Neutrophil (primary cell): Measurements from ENCODE around the gene CFAP61.

Source experiments
- H3K27ac ChIP-seq: fragments of 200-600 bp; sonication (generic); 2 replicates; pipeline ENCODE4 v1.5.1; 2016; ENCODE audit warnings: mild to moderate bottlenecking, moderate library complexity
- H3K27me3 ChIP-seq: fragments of 200-600 bp; sonication (generic); 2 replicates; pipeline ENCODE4 v1.6.0; 2016; ENCODE audit warnings: mild to moderate bottlenecking
- H3K36me3 ChIP-seq: fragments of 200-600 bp; sonication (generic); 2 replicates; pipeline ENCODE4 v1.5.1; 2017
- H3K4me1 ChIP-seq, 2 experiments: fragments of 200-600 bp in 1 of 2; sonication (generic) in 1 of 2; 1 replicate in 1 of 2; 2 replicates in 1 of 2; pipeline versions ENCODE4 v1.5.1 to v1.6.1; 2013 to 2016; ENCODE audit warnings: low read depth in 1 of 2, low read length in 1 of 2, mild to moderate bottlenecking in 1 of 2, moderate library complexity in 1 of 2; ENCODE audit not compliant: control insufficient read depth in 1 of 2, insufficient read depth in 1 of 2
- H3K4me3 ChIP-seq, 2 experiments: fragments of 200-600 bp in 1 of 2; sonication (generic) in 1 of 2; 1 replicate in 1 of 2; 2 replicates in 1 of 2; pipeline ENCODE4 v1.5.1; 2013 to 2016; ENCODE audit warnings: low read depth in 1 of 2, low read length in 1 of 2, mild to moderate bottlenecking in 1 of 2, moderate library complexity in 1 of 2
- H3K9me3 ChIP-seq: fragments of 200-600 bp; sonication (generic); 2 replicates; pipeline ENCODE4 v1.5.1; 2016
- TF ChIP-seq, protein P1 (sequence below): fragments of 200-600 bp; sonication (generic); IDR thresholded peaks from 2 replicates; pipeline ENCODE4 v1.5.1; 2016; ENCODE audit warnings: antibody characterized with exemption

Gene CFAP61

GRCh38 chr20:20393207-20394120, 341.1 kb downstream of the CFAP61 start:
- peaks cover 96% of the 10 kb centered on the region for H3K36me3 ChIP-seq
- H3K4me3 ChIP-seq = no peak overlapping the region
- TF ChIP-seq, protein P1, sequence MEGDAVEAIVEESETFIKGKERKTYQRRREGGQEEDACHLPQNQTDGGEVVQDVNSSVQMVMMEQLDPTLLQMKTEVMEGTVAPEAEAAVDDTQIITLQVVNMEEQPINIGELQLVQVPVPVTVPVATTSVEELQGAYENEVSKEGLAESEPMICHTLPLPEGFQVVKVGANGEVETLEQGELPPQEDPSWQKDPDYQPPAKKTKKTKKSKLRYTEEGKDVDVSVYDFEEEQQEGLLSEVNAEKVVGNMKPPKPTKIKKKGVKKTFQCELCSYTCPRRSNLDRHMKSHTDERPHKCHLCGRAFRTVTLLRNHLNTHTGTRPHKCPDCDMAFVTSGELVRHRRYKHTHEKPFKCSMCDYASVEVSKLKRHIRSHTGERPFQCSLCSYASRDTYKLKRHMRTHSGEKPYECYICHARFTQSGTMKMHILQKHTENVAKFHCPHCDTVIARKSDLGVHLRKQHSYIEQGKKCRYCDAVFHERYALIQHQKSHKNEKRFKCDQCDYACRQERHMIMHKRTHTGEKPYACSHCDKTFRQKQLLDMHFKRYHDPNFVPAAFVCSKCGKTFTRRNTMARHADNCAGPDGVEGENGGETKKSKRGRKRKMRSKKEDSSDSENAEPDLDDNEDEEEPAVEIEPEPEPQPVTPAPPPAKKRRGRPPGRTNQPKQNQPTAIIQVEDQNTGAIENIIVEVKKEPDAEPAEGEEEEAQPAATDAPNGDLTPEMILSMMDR = no peak
- peaks cover 0 to 6% of the 10 kb centered on the region in 2 experiments for H3K4me1 ChIP-seq
- no peaks in the 10 kb centered on the region for H3K9me3 ChIP-seq
- no peaks in the 10 kb centered on the region for H3K27me3 ChIP-seq
- H3K27ac ChIP-seq = no peak overlapping the region

DNA sequence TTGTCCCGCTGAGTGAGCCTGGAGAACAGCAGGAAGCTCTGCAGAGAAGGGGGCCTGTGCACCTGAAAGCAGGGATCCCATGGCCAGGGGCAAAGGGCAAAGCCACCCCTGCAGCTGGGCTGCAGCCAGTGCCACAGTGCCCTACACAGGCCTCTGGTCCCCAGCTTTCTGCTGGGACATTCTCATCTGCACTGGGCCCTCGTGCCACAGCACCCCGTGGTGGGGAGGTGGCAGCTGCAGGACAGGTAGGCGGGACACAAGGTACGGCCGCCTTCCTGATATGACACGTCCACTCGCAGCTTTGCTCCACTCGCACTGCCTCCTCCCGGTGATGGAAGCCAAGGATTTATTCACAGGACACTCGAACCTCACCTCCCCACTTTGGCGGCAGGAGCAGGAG, 342.8 kb downstream of the CFAP61 start:
- no peaks in the 10 kb centered on the region for H3K9me3 ChIP-seq
- peaks cover 0 to 6% of the 10 kb centered on the region in 2 experiments for H3K4me1 ChIP-seq
- TF ChIP-seq, protein P1 = no peak

GRCh38 chr20:20395903-20396568, 343.7 kb downstream of the CFAP61 start:
- Histone ChIP-seq H3K4me3 (no peak overlapping the region), H3K27ac (no peak overlapping the region)
- TF ChIP-seq, protein P1 = no peak

More for the DNA sequence above, 342.8 kb downstream of the CFAP61 start:
- Histone ChIP-seq H3K4me3 (no peak overlapping the region), H3K36me3 (peaks cover 98% of the 10 kb centered on the region), H3K27ac (no peak overlapping the region), H3K27me3 (no peaks in the 10 kb centered on the region)

GRCh38 chr20:20396794-20397193, 344.5 kb downstream of the CFAP61 start:
- H3K27me3 ChIP-seq = no peaks in the 10 kb centered on the region
- no peak overlapping the region for H3K4me3 ChIP-seq
- no peaks in the 10 kb centered on the region for H3K9me3 ChIP-seq
- TF ChIP-seq, protein P1 = no peak
- H3K36me3 ChIP-seq = peaks cover 92% of the 10 kb centered on the region
- no peak overlapping the region for H3K27ac ChIP-seq
- H3K4me1 ChIP-seq = peaks cover 0 to 6% of the 10 kb centered on the region in 2 experiments

More at GRCh38 chr20:20395903-20396568, 343.7 kb downstream of the CFAP61 start:
- Histone ChIP-seq H3K27me3 (no peaks in the 10 kb centered on the region), H3K4me1 (peaks cover 0 to 6% of the 10 kb centered on the region in 2 experiments), H3K9me3 (no peaks in the 10 kb centered on the region), H3K36me3 (peaks cover 93% of the 10 kb centered on the region)

GRCh38 chr20:20398123-20398522, 345.8 kb downstream of the CFAP61 start:
- Histone ChIP-seq H3K27me3 (no peaks in the 10 kb centered on the region), H3K9me3 (no peaks in the 10 kb centered on the region), H3K4me3 (no peak overlapping the region), H3K27ac (no peak overlapping the region), H3K36me3 (peaks cover 92% of the 10 kb centered on the region), H3K4me1 (peaks cover 0 to 5% of the 10 kb centered on the region in 2 experiments)
- TF ChIP-seq, protein P1 = no peak
